Breast epithelium (tissue), 4 donors: ENCODE measurements around the gene HLA-DMA. TPM values are rescaled to one million over a fixed set of nuclear protein-coding genes. Genes with fewer than 3 reads are reported as not detected.
A peak's percentile ranks its signal among the peaks of the same experiment; 100 is the strongest.

ENCODE experiments used
- DNase-seq, 2 donors: peaks; one replicate each; pipeline ENCODE4 v3.0.0-alpha.2; 2019; ENCODE audit warnings: low spot score in 2 of 2
- H3K27ac ChIP-seq, 2 donors: fragments of 200-600 bp; sonication (generic) in 1 of 2; one replicate each; pipeline ENCODE4 v1.5.1; 2016 to 2019; ENCODE audit warnings: mild to moderate bottlenecking in 1 of 2
- H3K27me3 ChIP-seq, 2 donors: fragments of 200-600 bp; sonication (generic) in 1 of 2; one replicate each; pipeline versions ENCODE4 v1.5.1 to v1.6.0; 2017 to 2019; ENCODE audit warnings: control low read depth in 1 of 2, mild to moderate bottlenecking in 1 of 2
- H3K36me3 ChIP-seq: fragments of 200-600 bp; one replicate; pipeline ENCODE4 v1.5.1; 2019
- H3K4me1 ChIP-seq, 2 donors: fragments of 200-600 bp; sonication (generic); one replicate each; pipeline ENCODE4 v1.5.1; 2016 to 2019; ENCODE audit warnings: control low read depth in 1 of 2
- H3K4me3 ChIP-seq, 3 donors: fragments of 200-600 bp; sonication (generic); 1 replicate in 2 of 3; 2 replicates in 1 of 3; pipeline ENCODE4 v1.5.1; 2016 to 2019; ENCODE audit warnings: mild to moderate bottlenecking in 3 of 3, moderate library complexity in 2 of 3
- H3K9me3 ChIP-seq, 2 donors: fragments of 200-600 bp; sonication (generic) in 1 of 2; one replicate each; pipeline ENCODE4 v1.5.1; 2016 to 2019; ENCODE audit warnings: control low read depth in 1 of 2
- CTCF ChIP-seq, 3 donors: fragments of 450-650 bp; IDR thresholded peaks; one replicate each; pipeline ENCODE4 v1.5.1; 2016 to 2017; ENCODE audit warnings: antibody characterized with exemption in 3 of 3, mild to moderate bottlenecking in 3 of 3, moderate library complexity in 3 of 3
- POLR2A ChIP-seq: fragments of 450-650 bp; IDR thresholded peaks from one replicate; pipeline ENCODE4 v1.6.1; 2016; ENCODE audit warnings: antibody characterized with exemption, mild to moderate bottlenecking, moderate library complexity
- POLR2AphosphoS5 ChIP-seq, 3 donors: sonication (generic); formaldehyde crosslinking; IDR thresholded peaks; one replicate each; pipeline ENCODE4 v1.6.1; 2017; ENCODE audit warnings: antibody characterized with exemption in 3 of 3
- intact Hi-C: fragments of 100-400 bp; cut with DNase I; formaldehyde crosslinking; loops from one replicate; pipeline ENCODE4 v1.15.1; 2023; ENCODE audit warnings: low total_unique reads
- total RNA-seq, 3 donors: library from RNA; depleted of rRNA; stranded (reverse); fragments of >200 nt; gene quantifications; one replicate each; pipeline ENCODE4 v1.1.0, GENCODE V29; 2016

Gene HLA-DMA
- total RNA-seq, 3 donors from 2014 or later = 28.5 to 41.9 (median 30.9) TPM

- DNase-seq = no peak
- TF ChIP-seq CTCF (IDR thresholded peaks at IDR 0.05) = no peak
- no peak for TF ChIP-seq POLR2AphosphoS5 (IDR thresholded peaks at IDR 0.05)
- no peak for TF ChIP-seq POLR2A
- H3K36me3 ChIP-seq = no peaks in the 10 kb centered on the region
- no peak overlapping the region for H3K27ac ChIP-seq
- no peak overlapping the region for H3K4me3 ChIP-seq
- intact Hi-C loops = loop anchor here (5.0 to 10.0 kb wide), 2 partner anchors 69 to 833 kb away; partner anchors contain the start of gene LEMD2
- H3K27me3 ChIP-seq = no peaks in the 10 kb centered on the region
- no peaks in the 10 kb centered on the region for H3K9me3 ChIP-seq
- H3K4me1 ChIP-seq = no peaks in the 10 kb centered on the region
Measured at GRCh38 chr6:32954267-32954666, 1.4 kb upstream of the HLA-DMA start.

- Histone ChIP-seq H3K36me3 (no peaks in the 10 kb centered on the region), H3K4me1 (no peaks in the 10 kb centered on the region), H3K4me3 (no peak overlapping the region), H3K27ac (peak overlapping the region in 1 of 2 donors; percentile 71), H3K9me3 (no peaks in the 10 kb centered on the region), H3K27me3 (no peaks in the 10 kb centered on the region)
- TF ChIP-seq POLR2A = no peak
- TF ChIP-seq CTCF (IDR thresholded peaks at IDR 0.05) = no peak
- DNase-seq = no peak
- intact Hi-C loops = loop anchor here (5.0 to 10.0 kb wide), 2 partner anchors 69 to 834 kb away; partner anchors contain the start of gene LEMD2
Measured at GRCh38 chr6:32953775-32954174, 878 bp upstream of the HLA-DMA start.

GRCh38 chr6:32950449-32950848 lies 2.4 kb downstream of the HLA-DMA start:
- Histone ChIP-seq H3K36me3 (no peaks in the 10 kb centered on the region), H3K4me3 (no peak overlapping the region), H3K27me3 (no peaks in the 10 kb centered on the region), H3K9me3 (no peaks in the 10 kb centered on the region), H3K4me1 (no peaks in the 10 kb centered on the region), H3K27ac (no peak overlapping the region)
- intact Hi-C loops = loop anchor here (5.0 to 10.0 kb wide), 2 partner anchors 66 to 837 kb away; partner anchors contain the start of gene LEMD2
- no peak for DNase-seq
- TF ChIP-seq POLR2A = no peak
- TF ChIP-seq CTCF (IDR thresholded peaks at IDR 0.05) = no peak
- no peak for TF ChIP-seq POLR2AphosphoS5 (IDR thresholded peaks at IDR 0.05)

- H3K4me3 ChIP-seq = no peak overlapping the region
- H3K27ac ChIP-seq = no peak overlapping the region
- no peak for DNase-seq
- H3K9me3 ChIP-seq = no peaks in the 10 kb centered on the region
- no peaks in the 10 kb centered on the region for H3K36me3 ChIP-seq
- intact Hi-C loops = loop anchor here (5.0 to 10.0 kb wide), 2 partner anchors 65 to 837 kb away; partner anchors contain the start of gene LEMD2
- H3K27me3 ChIP-seq = no peaks in the 10 kb centered on the region
- TF ChIP-seq POLR2AphosphoS5 (IDR thresholded peaks at IDR 0.05) = no peak
- TF ChIP-seq CTCF (IDR thresholded peaks at IDR 0.05) = no peak
- no peak for TF ChIP-seq POLR2A
- H3K4me1 ChIP-seq = no peaks in the 10 kb centered on the region
Measured at GRCh38 chr6:32950010-32950409, 2.9 kb downstream of the HLA-DMA start.

GRCh38 chr6:32949113-32949512 lies 3.8 kb downstream of the HLA-DMA start:
- Histone ChIP-seq H3K4me1 (no peaks in the 10 kb centered on the region), H3K27ac (no peak overlapping the region), H3K9me3 (no peaks in the 10 kb centered on the region), H3K4me3 (no peak overlapping the region), H3K27me3 (no peaks in the 10 kb centered on the region), H3K36me3 (no peaks in the 10 kb centered on the region)
- intact Hi-C loops = no loop called here
- TF ChIP-seq CTCF (IDR thresholded peaks at IDR 0.05) (no peak), POLR2A (no peak)
- no peak for DNase-seq
